Stimulated activated CD8-positive, alpha-beta memory T cell treated with anti-CD3 and anti-CD28 coated beads, Interleukin-12 subunit alpha, Interleukin-12 subunit beta, amount 100 ng/mL, for 24 hours (primary cell): ENCODE results near the gene GNB1L.

Source experiments
- DNase-seq: peaks from one replicate; pipeline ENCODE4 v3.0.0-alpha.2; 2020; ENCODE audit errors: extremely low read depth

The GNB1L gene

GRCh38 chr22:19862619-19863246 is 8.1 kb upstream of the GNB1L start:
- DNase-seq = no peak

GRCh38 chr22:19859861-19860510 is 5.3 kb upstream of the GNB1L start:
- no peak for DNase-seq

DNA sequence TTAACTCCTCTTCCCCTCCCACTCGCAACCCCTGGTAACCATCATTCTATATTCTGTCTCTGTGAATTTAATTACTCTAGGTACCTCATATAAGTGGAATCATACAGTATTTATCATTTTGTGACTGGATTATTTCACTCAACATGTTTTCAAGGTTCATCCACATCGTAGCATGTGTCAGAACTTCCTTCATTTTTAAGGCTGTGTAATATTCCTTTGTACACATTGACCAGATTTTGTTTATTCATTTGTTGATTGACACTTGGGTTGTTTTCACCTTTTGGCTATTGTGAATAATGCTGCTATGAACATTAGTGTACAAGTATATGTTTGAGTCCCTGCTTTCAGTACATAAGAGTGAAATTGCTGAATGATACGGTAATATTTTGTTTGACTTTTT is 2.7 kb upstream of the GNB1L start:
- DNase-seq = no peak

GRCh38 chr22:19855504-19856409 is 1.1 kb upstream of the GNB1L start:
- peak; percentile 24 for DNase-seq

DNA sequence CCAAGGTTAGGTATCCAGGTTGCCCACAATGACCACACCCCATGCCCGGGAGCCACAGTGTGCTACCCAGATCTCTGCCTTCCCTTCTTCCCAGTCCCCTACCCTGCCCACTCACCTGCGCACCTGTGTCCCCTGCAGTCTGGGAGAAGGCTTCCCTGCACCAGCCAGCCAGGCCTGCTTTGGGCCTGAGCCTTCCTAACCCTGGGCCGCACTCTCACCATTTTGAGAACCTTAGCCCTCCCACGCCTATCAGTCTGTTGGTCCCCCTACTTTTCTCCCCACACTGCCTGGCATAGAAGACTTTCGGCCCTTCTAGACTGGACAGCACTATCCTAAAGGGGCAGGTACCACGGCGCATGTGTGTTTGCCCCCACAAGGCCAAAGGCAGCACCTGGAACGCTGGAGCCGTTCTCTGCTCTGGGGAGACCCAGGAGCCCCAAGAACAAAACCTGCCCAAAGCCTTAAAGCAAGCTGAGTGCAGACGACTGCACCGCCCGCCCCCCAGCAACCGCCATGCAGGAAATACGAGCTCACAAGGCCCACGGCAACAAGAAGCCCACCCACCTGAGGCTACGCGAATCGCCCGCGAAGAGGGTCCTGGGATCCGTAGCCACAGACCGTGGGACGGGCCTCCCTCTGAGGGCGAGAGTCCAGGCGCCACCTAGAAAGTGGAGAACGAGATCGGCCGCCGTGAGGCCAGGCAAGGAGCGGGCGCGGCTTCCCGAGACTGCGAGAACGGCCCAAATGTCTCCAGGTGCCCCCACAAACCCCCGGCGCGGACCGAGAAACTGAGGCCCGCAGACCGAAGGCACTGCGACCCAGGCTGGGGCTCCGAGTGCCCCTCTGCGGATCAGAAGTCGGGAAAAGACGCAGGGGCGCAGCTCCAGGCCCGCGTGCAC is 546 bp downstream of the GNB1L start:
- DNase-seq = no peak

GRCh38 chr22:19853058-19853878 is 1.4 kb downstream of the GNB1L start:
- DNase-seq = no peak

GRCh38 chr22:19852177-19852781 is 2.4 kb downstream of the GNB1L start:
- DNase-seq = no peak

DNA sequence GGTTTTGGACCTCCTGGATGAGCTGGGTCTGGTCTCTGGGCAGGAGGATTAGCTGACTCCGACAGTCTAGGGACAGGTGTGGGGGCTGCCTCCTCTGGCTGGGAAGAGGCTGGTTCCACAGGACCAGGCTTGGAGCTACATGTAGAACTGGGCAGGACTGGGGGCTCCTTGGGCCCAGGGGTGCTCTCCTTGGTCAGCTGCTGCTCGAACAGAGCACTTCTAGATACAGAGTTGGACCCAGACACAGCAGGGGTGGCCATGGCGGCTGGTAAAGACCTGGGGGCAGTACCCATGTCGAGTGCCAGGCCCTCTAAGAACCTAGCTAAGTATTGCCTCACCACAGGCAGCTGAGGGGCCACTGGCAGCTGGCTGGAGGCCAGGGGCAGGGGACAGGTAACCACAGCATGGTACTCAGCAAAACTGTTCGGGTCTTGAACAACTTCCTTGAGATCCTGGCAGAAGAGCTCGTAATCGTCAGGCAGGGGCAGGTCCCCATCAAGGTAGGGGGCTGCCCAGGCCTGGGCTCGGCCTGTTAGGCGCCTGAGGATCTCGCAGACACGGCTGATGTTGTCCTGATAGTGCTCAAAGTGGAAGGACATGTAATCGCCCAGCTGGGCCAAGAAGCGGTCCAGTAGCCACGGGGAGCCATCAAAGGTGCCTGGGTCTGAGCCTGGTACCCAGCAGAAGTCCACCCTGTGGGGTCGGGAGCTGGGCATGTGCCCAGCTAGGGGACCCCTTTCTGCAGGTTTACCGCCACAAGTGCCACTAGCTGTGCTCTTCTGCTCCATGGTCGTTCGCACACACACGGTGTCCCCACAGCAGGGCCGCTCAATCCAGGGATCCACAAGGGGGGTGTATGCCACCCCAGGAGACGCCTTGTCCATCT is 3.1 kb downstream of the GNB1L start:
- no peak for DNase-seq

DNA sequence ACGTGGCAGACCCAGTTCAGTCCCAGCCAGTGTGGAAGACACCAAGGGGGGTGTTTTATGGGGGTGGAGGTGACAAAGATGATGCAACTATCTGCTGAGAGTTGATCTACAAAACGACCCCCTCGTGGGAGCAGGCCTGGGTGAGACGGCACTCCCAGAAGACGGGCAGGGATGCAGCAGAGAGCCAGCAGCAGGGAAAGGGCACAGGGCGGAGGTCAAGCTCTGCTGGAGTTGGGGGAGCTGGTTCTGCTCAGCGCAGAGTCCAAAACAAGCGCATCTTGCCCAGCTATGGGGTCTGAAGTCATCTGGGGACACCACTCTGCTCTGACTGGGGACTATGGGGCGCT is 3.9 kb downstream of the GNB1L start:
- DNase-seq = no peak

- DNase-seq = no peak
Observed at GRCh38 chr22:19849835-19850762, 4.6 kb downstream of the GNB1L start.

GRCh38 chr22:19848298-19849224 is 6.1 kb downstream of the GNB1L start:
- DNase-seq = no peak

GRCh38 chr22:19847345-19847632 is 7.4 kb downstream of the GNB1L start:
- DNase-seq = no peak

DNA sequence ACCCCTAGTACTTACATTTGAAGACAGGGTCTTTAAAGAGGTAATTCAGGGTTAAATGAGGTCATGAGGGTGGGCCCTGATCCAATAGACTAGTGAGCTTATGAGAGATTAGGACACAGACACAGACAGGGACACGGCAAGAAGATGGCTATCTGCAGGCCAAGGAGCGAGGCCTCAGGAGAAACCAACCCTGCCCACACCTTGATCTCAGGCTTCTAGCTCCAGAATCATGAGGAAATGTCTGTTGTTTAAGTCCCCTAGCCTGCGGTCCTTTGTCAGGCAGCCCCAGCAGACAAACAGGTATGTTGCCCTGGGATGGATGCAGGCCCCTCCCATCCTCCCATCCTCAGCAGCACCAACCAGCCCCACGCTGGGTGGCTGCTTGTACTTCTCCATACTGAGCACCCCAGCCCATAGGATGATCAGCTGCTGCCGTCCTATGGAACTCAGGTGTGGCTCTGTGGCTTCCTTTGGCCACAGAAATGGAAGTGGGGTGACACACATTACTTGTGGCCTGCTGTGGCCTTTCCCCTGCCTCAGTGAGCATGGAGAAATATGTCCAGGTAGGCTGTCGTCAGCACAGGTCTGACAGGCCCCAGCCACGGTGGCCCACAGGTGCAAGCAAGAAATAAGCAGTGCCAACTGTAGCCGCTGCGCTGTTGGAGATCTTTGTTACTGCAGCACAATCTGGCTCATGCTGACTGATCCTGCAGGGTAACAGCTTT is 7.9 kb downstream of the GNB1L start:
- no peak for DNase-seq

GRCh38 chr22:19845054-19845722 is 9.5 kb downstream of the GNB1L start:
- DNase-seq = no peak

GRCh38 chr22:19844377-19845053 is 10.2 kb downstream of the GNB1L start:
- DNase-seq = no peak
